HepG2 (cell line): ENCODE data around the gene SPAG4. TPM values are rescaled to one million over a fixed set of nuclear protein-coding genes. Genes with fewer than 3 reads are reported as not detected.

Experiments used
- ARHGAP35 ChIP-seq: sonication (generic); formaldehyde crosslinking; IDR thresholded peaks from 2 replicates; pipeline ENCODE4 v1.9.0; 2022; ENCODE audit warnings: mild to moderate bottlenecking, inconsistent platforms, moderate library complexity, missing genetic modification reagents, borderline replicate concordance
- ARNT2 ChIP-seq: sonication (generic); formaldehyde crosslinking; IDR thresholded peaks from 2 replicates; pipeline ENCODE4 v1.8.0; 2022; ENCODE audit warnings: mild to moderate bottlenecking, low read depth, missing genetic modification reagents, moderate library complexity
- CC2D1A ChIP-seq: sonication (generic); formaldehyde crosslinking; IDR thresholded peaks from 2 replicates; pipeline ENCODE4 v1.8.1; 2023; ENCODE audit warnings: mild to moderate bottlenecking, missing genetic modification reagents
- DPF2 ChIP-seq: sonication (generic); formaldehyde crosslinking; IDR thresholded peaks from 2 replicates; pipeline ENCODE4 v1.4.0; 2020; ENCODE audit warnings: mild to moderate bottlenecking, low read depth, missing genetic modification reagents, borderline replicate concordance
- ESRRA ChIP-seq: sonication (generic); formaldehyde crosslinking; IDR thresholded peaks from 2 replicates; pipeline ENCODE4 v1.5.1; 2020; ENCODE audit warnings: mild to moderate bottlenecking, low read depth, missing genetic modification reagents
- FOXP1 ChIP-seq, 2 experiments: fragments of 450-650 bp in 1 of 2; IDR thresholded peaks; 2 replicates each; pipeline ENCODE4 v1.6.1; 2017 to 2018; ENCODE audit warnings: antibody characterized with exemption in 1 of 2
- HHEX ChIP-seq: IDR thresholded peaks from 2 replicates; pipeline ENCODE4 v1.6.1; 2016; ENCODE audit warnings: control low read depth
- IRX3 ChIP-seq: sonication (generic); formaldehyde crosslinking; IDR thresholded peaks from 2 replicates; pipeline ENCODE4 v1.8.1; 2023; ENCODE audit warnings: mild to moderate bottlenecking, low read depth, missing genetic modification reagents, borderline replicate concordance
- MAZ ChIP-seq, 2 experiments: sonication (generic) in 1 of 2; formaldehyde crosslinking in 1 of 2; IDR thresholded peaks; 2 replicates each; pipeline versions ENCODE4 v1.5.0 to v1.6.1; 2012 to 2020; ENCODE audit warnings: low read depth in 2 of 2, mild to moderate bottlenecking in 2 of 2, borderline replicate concordance in 1 of 2, improper control_type of control experiment in 1 of 2, low read length in 1 of 2, missing genetic modification reagents in 1 of 2, moderate library complexity in 1 of 2
- MXD4 ChIP-seq: IDR thresholded peaks from 2 replicates; pipeline ENCODE4 v1.6.1; 2016; ENCODE audit warnings: mild to moderate bottlenecking, missing biosample characterization, missing genetic modification reagents
- NFRKB ChIP-seq: fragments of 450-650 bp; IDR thresholded peaks from 2 replicates; pipeline ENCODE4 v1.6.1; 2017
- SIN3A ChIP-seq: IDR thresholded peaks from 2 replicates; pipeline ENCODE4 v1.6.1; 2011; ENCODE audit warnings: low read depth, mild to moderate bottlenecking, control low read depth, low read length, borderline replicate concordance
- TARDBP ChIP-seq: sonication (generic); formaldehyde crosslinking; IDR thresholded peaks from 2 replicates; pipeline ENCODE4 v1.8.0; 2022; ENCODE audit warnings: mild to moderate bottlenecking, missing genetic modification reagents
- ZBTB3 ChIP-seq: sonication (generic); formaldehyde crosslinking; IDR thresholded peaks from 2 replicates; pipeline ENCODE4 v1.4.0; 2020; ENCODE audit warnings: low read depth, mild to moderate bottlenecking, moderate library complexity, missing genetic modification reagents, borderline replicate concordance
- ZNF292 ChIP-seq: sonication (generic); formaldehyde crosslinking; IDR thresholded peaks from 2 replicates; pipeline ENCODE4 v1.8.1; 2022; ENCODE audit warnings: mild to moderate bottlenecking, low read depth, missing genetic modification reagents, borderline replicate concordance
- ZNF550 ChIP-seq: sonication (generic); formaldehyde crosslinking; IDR thresholded peaks from 2 replicates; pipeline ENCODE4 v1.4.0; 2020; ENCODE audit warnings: mild to moderate bottlenecking, missing genetic modification reagents, borderline replicate concordance
- ZNF792 ChIP-seq: IDR thresholded peaks from 2 replicates; pipeline ENCODE4 v1.6.1; 2016
- polyA plus RNA-seq, 8 experiments: library from polyadenylated mRNA; depleted of rRNA in 3 of 8; stranded (reverse) in 7 of 8; unstranded in 1 of 8; fragments of >200 nt; fragmentation: Illumina TruSeq in 4 of 8; extraction: Trizol in 4 of 8; gene quantifications; 2 replicates each; pipeline versions ENCODE4 v1.2.1 to v1.2.3, GENCODE V29; 2011 to 2016; ENCODE audit warnings: low read depth in 4 of 8, missing spikeins in 1 of 8, mixed read lengths in 1 of 8; ENCODE audit not compliant: insufficient read depth in 1 of 8
- total RNA-seq, 5 experiments: library from RNA; depleted of rRNA; stranded (reverse); fragments of >200 nt; fragmentation: Illumina TruSeq; extraction: Trizol; gene quantifications; 2 replicates each; pipeline ENCODE4 v1.2.3, GENCODE V29; 2016; ENCODE audit warnings: low read depth in 1 of 5
- TF ChIP-seq, protein P1 (sequence below): sonication (generic); formaldehyde crosslinking; IDR thresholded peaks from 2 replicates; pipeline ENCODE4 v1.4.0; 2020; ENCODE audit warnings: missing genetic modification reagents, borderline replicate concordance
- TF ChIP-seq, protein P2 (sequence below): sonication (generic); formaldehyde crosslinking; IDR thresholded peaks from 2 replicates; pipeline ENCODE4 v1.8.0; 2022; ENCODE audit warnings: mild to moderate bottlenecking, missing genetic modification reagents; ENCODE audit not compliant: insufficient replicate concordance
- TF ChIP-seq, protein P3 (sequence below): sonication (generic); IDR thresholded peaks from 2 replicates; pipeline ENCODE4 v1.6.1; 2016; ENCODE audit warnings: low read depth, borderline replicate concordance
- TF ChIP-seq, protein P4 (sequence below): sonication (generic); formaldehyde crosslinking; IDR thresholded peaks from 2 replicates; pipeline ENCODE4 v1.5.1; 2020; ENCODE audit warnings: missing genetic modification reagents, mild to moderate bottlenecking, borderline replicate concordance

Gene SPAG4
- total and polyA plus RNA-seq, 2 of the 13 experiments (the other 11 are each of a cell fraction or from before 2014, with no cell fraction given) = 5.8 to 137 TPM

DNA sequence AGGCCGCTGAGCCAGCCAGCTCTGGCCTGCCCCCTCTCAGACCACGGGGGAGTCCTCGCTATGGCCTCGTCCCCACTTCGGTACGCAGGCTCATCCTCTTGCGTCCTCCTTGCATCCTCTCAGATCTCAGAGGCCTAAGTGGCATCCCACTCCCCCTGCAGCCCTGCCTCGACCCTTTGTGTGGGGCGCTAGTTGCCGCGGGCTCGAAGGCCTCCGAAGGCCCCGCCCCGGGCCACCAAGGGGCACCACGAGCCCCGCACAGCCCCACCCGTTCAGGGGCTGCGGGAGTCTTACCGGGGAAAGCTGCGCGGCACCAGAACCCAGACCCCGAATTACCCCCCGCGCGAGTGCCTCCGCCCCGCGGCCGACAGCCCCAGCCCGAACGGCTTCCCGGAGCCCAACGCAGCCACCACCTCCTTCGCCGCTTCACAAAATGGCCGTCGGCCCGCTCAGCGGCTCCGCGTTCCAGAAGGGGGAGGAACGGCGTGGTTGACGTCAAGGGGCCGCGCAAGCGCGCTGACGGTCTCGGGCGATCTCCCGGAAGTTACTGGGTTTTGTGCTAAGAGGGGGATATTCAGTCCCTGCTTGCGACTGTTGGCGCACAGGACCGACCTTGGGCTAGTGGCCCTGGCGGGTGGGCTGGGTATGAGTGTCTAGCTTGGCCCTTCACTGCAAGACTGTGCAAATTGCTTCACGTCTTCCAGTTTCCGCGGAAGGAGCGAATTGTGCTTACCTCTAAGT, 49.0 kb downstream of the SPAG4 start, which contains the start of the genes CPNE1 and RBM12 (continued):
- TF ChIP-seq, protein P1, sequence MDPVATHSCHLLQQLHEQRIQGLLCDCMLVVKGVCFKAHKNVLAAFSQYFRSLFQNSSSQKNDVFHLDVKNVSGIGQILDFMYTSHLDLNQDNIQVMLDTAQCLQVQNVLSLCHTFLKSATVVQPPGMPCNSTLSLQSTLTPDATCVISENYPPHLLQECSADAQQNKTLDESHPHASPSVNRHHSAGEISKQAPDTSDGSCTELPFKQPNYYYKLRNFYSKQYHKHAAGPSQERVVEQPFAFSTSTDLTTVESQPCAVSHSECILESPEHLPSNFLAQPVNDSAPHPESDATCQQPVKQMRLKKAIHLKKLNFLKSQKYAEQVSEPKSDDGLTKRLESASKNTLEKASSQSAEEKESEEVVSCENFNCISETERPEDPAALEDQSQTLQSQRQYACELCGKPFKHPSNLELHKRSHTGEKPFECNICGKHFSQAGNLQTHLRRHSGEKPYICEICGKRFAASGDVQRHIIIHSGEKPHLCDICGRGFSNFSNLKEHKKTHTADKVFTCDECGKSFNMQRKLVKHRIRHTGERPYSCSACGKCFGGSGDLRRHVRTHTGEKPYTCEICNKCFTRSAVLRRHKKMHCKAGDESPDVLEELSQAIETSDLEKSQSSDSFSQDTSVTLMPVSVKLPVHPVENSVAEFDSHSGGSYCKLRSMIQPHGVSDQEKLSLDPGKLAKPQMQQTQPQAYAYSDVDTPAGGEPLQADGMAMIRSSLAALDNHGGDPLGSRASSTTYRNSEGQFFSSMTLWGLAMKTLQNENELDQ = peak; percentile 66
- TF ChIP-seq ESRRA (CRISPR knock-in tag) = peak; percentile 90; the same call in 1 of the 2 replicates
- peak; percentile 89 for TF ChIP-seq ARHGAP35 (CRISPR knock-in tag)
- peak; percentile 21; the same call in 1 of the 2 replicates for TF ChIP-seq ZNF292 (CRISPR knock-in tag)
- peak; percentile 88 for TF ChIP-seq ZNF550 (CRISPR knock-in tag)
- peak; percentile 92 for TF ChIP-seq SIN3A
- peak; percentile 76; the same call in 1 of the 2 replicates for TF ChIP-seq MAZ (IDR thresholded peaks at IDR 0.05; ENCODE audit: borderline replicate concordance, low read depth, low read length)
- peak; percentile 99 for TF ChIP-seq MAZ (CRISPR knock-in tag; IDR thresholded peaks at IDR 0.05; ENCODE audit: low read depth)
- TF ChIP-seq, protein P2, sequence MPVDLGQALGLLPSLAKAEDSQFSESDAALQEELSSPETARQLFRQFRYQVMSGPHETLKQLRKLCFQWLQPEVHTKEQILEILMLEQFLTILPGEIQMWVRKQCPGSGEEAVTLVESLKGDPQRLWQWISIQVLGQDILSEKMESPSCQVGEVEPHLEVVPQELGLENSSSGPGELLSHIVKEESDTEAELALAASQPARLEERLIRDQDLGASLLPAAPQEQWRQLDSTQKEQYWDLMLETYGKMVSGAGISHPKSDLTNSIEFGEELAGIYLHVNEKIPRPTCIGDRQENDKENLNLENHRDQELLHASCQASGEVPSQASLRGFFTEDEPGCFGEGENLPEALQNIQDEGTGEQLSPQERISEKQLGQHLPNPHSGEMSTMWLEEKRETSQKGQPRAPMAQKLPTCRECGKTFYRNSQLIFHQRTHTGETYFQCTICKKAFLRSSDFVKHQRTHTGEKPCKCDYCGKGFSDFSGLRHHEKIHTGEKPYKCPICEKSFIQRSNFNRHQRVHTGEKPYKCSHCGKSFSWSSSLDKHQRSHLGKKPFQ (CRISPR knock-in tag) = peak; percentile 98
- TF ChIP-seq, protein P3, sequence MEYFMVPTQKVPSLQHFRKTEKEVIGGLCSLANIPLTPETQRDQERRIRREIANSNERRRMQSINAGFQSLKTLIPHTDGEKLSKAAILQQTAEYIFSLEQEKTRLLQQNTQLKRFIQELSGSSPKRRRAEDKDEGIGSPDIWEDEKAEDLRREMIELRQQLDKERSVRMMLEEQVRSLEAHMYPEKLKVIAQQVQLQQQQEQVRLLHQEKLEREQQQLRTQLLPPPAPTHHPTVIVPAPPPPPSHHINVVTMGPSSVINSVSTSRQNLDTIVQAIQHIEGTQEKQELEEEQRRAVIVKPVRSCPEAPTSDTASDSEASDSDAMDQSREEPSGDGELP = no peak
- TF ChIP-seq ZBTB3 (CRISPR knock-in tag) = peak; percentile 80
- TF ChIP-seq FOXP1 (IDR thresholded peaks at IDR 0.05) = no peak
- TF ChIP-seq FOXP1 (CRISPR knock-in tag; IDR thresholded peaks at IDR 0.05) = no peak
- peak; percentile 99 for TF ChIP-seq NFRKB
- peak; percentile 99 for TF ChIP-seq ZNF792 (CRISPR knock-in tag)
- TF ChIP-seq, protein P4, sequence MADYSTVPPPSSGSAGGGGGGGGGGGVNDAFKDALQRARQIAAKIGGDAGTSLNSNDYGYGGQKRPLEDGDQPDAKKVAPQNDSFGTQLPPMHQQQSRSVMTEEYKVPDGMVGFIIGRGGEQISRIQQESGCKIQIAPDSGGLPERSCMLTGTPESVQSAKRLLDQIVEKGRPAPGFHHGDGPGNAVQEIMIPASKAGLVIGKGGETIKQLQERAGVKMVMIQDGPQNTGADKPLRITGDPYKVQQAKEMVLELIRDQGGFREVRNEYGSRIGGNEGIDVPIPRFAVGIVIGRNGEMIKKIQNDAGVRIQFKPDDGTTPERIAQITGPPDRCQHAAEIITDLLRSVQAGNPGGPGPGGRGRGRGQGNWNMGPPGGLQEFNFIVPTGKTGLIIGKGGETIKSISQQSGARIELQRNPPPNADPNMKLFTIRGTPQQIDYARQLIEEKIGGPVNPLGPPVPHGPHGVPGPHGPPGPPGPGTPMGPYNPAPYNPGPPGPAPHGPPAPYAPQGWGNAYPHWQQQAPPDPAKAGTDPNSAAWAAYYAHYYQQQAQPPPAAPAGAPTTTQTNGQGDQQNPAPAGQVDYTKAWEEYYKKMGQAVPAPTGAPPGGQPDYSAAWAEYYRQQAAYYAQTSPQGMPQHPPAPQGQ = no peak; the same call in 1 of the 2 replicates
- TF ChIP-seq DPF2 = no peak
- TF ChIP-seq TARDBP (CRISPR knock-in tag) = peak; percentile 84
- 0 out of 2 replicates have a peak, but pooled peaks have one; percentile 13 for TF ChIP-seq CC2D1A
- TF ChIP-seq MXD4 (CRISPR knock-in tag) = peak; percentile 97
- peak; percentile 91; the same call in 1 of the 2 replicates for TF ChIP-seq IRX3 (CRISPR knock-in tag)
- no peak for TF ChIP-seq HHEX (CRISPR knock-in tag)
- peak; percentile 99 for TF ChIP-seq ARNT2
